HG03342 (cell line): ENCODE results near the gene PLD1.

ENCODE experiments used
- ATAC-seq: cut with Tn5 transposase; IDR thresholded peaks from one replicate; pipeline ENCODE4 v1.9.1; 2021; ENCODE audit warnings: mild to moderate bottlenecking, moderate library complexity; ENCODE audit not compliant: unreplicated experiment

Gene PLD1

GRCh38 chr3:171672538-171672937 lies 137.7 kb downstream of the PLD1 start:
- no peak for ATAC-seq

- ATAC-seq = no peak
Measured at GRCh38 chr3:171672124-171672523, 138.2 kb downstream of the PLD1 start.

- ATAC-seq = no peak
Measured at GRCh38 chr3:171671709-171672108, 138.6 kb downstream of the PLD1 start.

- ATAC-seq = no peak
Measured at GRCh38 chr3:171666516-171666915, 143.8 kb downstream of the PLD1 start.

- ATAC-seq = no peak
Measured at GRCh38 chr3:171663805-171664204, 146.5 kb downstream of the PLD1 start.

GRCh38 chr3:171661484-171661883 lies 148.8 kb downstream of the PLD1 start:
- no peak for ATAC-seq

GRCh38 chr3:171660188-171660587 lies 150.1 kb downstream of the PLD1 start:
- ATAC-seq = no peak

GRCh38 chr3:171658841-171659240 lies 151.4 kb downstream of the PLD1 start:
- ATAC-seq = no peak

GRCh38 chr3:171654809-171655208 lies 155.5 kb downstream of the PLD1 start:
- no peak for ATAC-seq

GRCh38 chr3:171654326-171654725 lies 156.0 kb downstream of the PLD1 start:
- no peak for ATAC-seq

- no peak for ATAC-seq
Measured at GRCh38 chr3:171653701-171654100, 156.6 kb downstream of the PLD1 start.

GRCh38 chr3:171652932-171653331 lies 157.4 kb downstream of the PLD1 start:
- no peak for ATAC-seq

- no peak for ATAC-seq
Measured at GRCh38 chr3:171649911-171650592, 160.2 kb downstream of the PLD1 start.

GRCh38 chr3:171649267-171649666 lies 161.0 kb downstream of the PLD1 start:
- no peak for ATAC-seq

- no peak for ATAC-seq
Measured at GRCh38 chr3:171648069-171648468, 162.2 kb downstream of the PLD1 start.

GRCh38 chr3:171646357-171647133 lies 163.7 kb downstream of the PLD1 start:
- ATAC-seq = no peak

GRCh38 chr3:171644681-171645080 lies 165.6 kb downstream of the PLD1 start:
- ATAC-seq = no peak

- no peak for ATAC-seq
Measured at GRCh38 chr3:171643681-171644080, 166.6 kb downstream of the PLD1 start.

GRCh38 chr3:171643033-171643432 lies 167.2 kb downstream of the PLD1 start:
- ATAC-seq = no peak

- no peak for ATAC-seq
Measured at GRCh38 chr3:171640520-171641412, 169.5 kb downstream of the PLD1 start.

GRCh38 chr3:171636666-171637065 lies 173.6 kb downstream of the PLD1 start:
- no peak for ATAC-seq
